ENCODE results near the gene CACNA2D2. TPM values are rescaled to one million over a fixed set of nuclear protein-coding genes. Genes with fewer than 3 reads are reported as not detected.
A peak's percentile ranks its signal among the peaks of the same experiment; 100 is the strongest.

CACNA2D2 gene
- total RNA-seq, 1 donor from 2014 or later: 0.50 TPM

DNA sequence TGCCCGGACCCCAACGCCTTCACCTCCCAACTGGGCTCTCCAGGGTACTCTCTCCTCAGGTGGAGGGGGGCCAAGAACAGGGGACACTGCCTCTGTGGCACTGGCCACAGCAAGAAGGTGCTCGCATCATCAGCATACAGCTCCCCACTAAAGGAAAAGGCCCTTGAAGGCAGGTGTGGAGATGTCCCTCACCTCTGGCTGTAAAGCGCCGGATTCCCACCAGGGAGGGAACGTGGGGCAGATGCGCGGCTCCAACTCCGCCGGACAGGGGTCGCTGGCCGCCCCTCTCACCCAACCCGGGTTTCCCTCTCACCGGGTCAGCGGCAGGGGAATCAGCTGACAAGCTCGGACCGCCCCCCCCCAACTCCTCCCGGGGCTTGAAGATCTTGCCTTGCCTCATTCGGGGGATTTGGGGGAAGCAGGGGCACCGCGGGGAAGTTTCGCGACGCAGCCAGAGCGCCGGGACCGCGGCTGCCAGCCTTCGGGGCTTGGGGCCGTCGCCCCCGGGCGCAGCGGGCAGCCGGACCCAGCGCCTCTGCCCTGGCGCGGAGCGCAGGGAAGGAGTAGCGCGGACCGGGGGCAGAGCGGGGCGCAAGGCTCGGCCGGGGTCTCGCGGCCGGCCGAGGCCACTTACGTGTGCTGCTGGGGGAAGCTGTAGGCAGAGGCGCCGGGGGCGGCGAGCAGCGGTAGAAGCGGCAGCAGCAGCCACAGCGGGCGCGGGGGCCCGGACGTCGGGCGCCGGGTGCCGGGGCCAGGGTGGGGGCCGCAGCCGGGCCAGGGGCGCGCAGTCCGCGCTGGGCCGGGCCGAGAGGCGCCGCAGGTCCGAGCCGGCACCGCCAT, 630 bp downstream of the CACNA2D2 start:
- ATAC-seq: no peak
- no peak for DNase-seq (ENCODE audit: low spot score)

GRCh38 chr3:50502225-50502583, 1.2 kb downstream of the CACNA2D2 start:
- DNase-seq (ENCODE audit: low spot score) (no peak), ATAC-seq (no peak)

DNA sequence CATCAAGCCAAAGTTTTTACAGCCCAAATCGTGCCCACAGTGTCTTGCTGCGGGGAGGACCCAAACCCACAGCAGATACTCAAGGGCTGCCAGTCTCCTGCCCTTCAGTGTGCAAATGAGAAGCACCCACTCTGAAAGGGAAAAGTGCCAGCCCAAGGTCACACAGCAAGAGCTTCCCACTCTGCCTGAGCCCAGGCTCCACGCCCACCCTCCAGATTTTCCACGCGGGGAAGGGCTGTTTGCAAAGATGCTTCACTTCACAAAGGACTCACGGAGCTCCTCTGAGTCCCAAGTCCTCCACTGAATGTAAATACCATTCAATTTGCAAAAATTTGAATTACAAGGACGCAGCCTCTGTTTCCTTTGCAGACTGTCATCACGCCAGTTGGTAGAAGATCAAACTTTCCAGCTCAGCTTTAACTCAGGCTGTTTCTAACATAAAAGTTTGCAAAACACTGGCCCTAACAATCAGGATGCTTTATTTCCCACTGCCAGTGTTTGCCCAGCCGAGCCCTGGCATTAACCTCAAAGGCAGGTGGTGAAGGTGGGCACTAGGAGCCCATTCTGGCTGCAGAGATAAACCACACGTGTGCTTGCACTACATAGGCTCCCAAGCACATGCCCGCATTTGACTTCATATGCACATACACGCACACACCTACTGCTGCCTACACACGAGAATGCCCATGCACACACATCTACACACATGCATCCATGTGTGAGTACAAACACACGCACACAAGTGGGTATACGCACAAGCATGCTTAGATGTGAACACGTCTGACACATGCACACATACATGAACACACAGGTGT, 7.6 kb downstream of the CACNA2D2 start:
- DNase-seq (ENCODE audit: low spot score): no peak
- no peak for ATAC-seq

- ATAC-seq: no peak
- no peak for DNase-seq (ENCODE audit: low spot score)
Observed at GRCh38 chr3:50494126-50494525, 9.3 kb downstream of the CACNA2D2 start.

GRCh38 chr3:50493623-50494022, 9.8 kb downstream of the CACNA2D2 start:
- no peak for ATAC-seq
- no peak for DNase-seq (ENCODE audit: low spot score)

GRCh38 chr3:50493086-50493485, 10.3 kb downstream of the CACNA2D2 start:
- DNase-seq (ENCODE audit: low spot score): no peak
- no peak for ATAC-seq

DNA sequence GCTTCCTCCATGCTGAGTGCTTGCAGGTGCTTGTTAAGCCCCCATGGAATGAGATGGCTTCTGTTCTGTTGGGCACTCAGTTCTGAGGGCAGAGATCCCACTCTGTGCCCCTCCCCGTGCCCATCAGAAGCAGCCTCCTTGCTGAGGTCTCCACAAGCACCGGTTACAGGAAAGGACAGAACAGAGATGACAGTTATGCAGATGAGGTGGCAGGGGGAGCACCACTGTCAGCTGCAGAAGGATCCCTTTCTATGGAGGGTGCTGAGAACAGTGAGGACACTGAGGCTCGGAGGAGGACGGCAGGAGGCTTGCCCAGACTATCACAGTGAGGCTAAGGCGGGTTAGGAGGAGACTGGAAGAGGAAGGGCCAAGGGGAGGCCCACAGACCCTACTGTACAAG, 12.4 kb downstream of the CACNA2D2 start:
- no peak for ATAC-seq
- DNase-seq (ENCODE audit: low spot score): no peak

DNA sequence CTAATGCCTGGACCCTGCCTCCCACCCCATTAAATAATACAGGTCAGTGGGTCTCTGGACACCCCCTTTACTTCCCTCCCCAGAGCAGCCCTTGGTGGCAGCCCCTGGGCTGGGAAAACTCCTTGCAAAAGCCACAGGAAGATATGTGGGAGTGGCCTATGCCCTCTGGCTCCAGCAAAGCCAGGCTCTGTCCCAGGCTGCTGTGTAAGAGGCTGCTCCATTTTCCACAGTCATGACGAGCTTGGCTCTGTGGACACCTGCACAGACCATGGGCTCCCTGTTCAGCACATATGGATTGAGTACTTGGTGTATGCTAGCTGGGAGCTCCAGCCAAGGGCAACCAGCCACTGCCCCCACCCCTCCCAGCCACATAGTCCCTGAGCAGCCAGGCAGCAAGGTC, 13.0 kb downstream of the CACNA2D2 start:
- ATAC-seq: no peak
- DNase-seq (ENCODE audit: low spot score): no peak

GRCh38 chr3:50487181-50487580, 16.3 kb downstream of the CACNA2D2 start:
- ATAC-seq: no peak
- no peak for DNase-seq (ENCODE audit: low spot score)

- DNase-seq (ENCODE audit: low spot score) (no peak), ATAC-seq (no peak)
Observed at GRCh38 chr3:50486219-50486888, 17.1 kb downstream of the CACNA2D2 start.

DNA sequence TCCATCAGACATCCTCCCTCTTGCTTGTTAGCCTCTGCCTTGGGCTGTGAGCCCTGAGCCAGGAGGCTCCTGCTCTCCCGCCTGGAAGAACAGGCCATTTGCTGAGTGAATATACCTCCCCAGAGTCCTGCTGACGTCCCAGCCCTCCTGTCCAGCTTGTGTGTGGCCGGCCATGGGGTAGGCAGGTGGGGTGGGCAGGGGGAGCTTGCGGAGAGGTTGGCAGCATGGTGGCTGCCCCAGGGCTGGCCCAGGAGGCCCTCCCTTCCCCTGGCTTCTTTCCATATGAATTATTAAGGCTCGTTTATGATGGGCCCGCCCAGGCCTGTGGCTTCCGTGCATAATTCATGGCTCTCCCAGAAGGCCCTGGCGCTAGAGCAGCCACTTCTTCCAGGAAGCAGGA, 18.7 kb downstream of the CACNA2D2 start:
- ATAC-seq (no peak), DNase-seq (ENCODE audit: low spot score) (no peak)

- DNase-seq (ENCODE audit: low spot score) (no peak), ATAC-seq (no peak)
Observed at GRCh38 chr3:50483374-50483773, 20.1 kb downstream of the CACNA2D2 start.

- DNase-seq (ENCODE audit: low spot score): no peak
- ATAC-seq: no peak
Observed at GRCh38 chr3:50481992-50482391, 21.4 kb downstream of the CACNA2D2 start.

DNA sequence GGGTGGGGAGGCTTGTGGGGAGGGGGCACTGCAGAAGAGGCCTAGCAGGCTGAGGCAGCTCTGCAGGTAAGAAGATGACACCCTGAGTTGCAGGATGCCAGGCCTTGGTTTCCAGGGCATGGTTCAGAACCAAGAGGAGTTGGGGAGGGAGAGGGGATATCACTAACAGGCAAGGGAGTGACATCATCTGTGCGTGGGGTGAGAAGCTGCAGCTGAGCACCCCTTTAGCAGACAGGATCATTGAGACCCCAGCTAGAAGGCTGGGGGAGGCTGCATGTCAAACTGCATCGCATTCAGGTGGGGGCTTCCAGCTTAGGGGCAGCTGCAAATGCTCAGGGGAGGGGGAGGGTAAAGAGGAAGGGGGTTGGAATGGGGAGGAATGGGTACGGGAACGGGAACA, 23.0 kb downstream of the CACNA2D2 start:
- ATAC-seq: no peak
- DNase-seq (ENCODE audit: low spot score): no peak

- DNase-seq (ENCODE audit: low spot score) (no peak), ATAC-seq (no peak)
Observed at GRCh38 chr3:50479523-50479922, 23.9 kb downstream of the CACNA2D2 start.

DNA sequence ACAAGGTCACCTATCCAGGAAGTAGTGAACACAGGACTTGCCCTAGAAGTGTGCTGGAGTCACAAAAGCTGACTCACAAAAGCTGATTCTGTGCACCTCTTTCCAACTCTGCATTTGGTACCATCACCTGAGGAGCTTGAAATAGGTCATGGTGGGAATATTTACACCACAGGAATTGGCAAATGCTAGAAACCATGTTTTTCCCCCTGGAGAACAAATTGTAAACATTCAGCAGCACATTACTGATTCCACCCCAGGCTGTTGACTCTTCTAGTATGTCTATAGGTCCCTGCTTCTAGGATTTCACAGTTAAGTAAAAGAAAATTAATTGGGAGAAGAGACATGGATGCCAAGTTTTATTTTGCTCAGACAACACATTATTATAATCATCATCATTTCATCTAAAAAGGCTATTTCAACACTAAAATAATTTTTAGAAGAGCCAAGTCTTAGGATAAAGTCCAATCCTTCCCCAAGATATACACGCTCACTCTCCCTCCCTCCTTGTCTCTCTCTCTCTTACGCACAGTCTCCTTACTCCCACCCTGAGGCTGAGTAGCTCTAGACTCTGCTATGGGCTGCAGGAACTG, 24.7 kb downstream of the CACNA2D2 start:
- DNase-seq (ENCODE audit: low spot score) (no peak), ATAC-seq (no peak)

DNA sequence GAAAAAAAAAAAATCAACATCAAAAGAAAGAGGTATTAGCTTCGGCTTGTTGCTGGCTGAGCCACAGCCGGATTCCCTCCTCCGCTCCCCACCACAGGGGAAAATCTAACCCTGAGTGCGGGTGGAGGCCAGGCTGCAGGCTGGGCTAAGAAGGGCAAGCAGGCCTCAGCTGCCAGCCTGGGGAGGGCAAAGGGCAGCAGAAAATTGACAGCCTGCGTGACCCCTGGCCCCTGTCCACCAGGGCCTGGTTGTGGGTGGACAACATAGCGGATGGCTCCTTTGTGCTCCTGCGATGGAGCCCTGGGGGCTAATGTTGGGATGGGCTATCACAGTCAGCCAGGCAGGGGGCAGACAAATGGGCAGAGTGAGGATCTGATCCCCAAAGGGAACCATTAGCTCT, 25.4 kb downstream of the CACNA2D2 start:
- DNase-seq (ENCODE audit: low spot score) (peak; percentile 63), ATAC-seq (peak; percentile 89)

DNA sequence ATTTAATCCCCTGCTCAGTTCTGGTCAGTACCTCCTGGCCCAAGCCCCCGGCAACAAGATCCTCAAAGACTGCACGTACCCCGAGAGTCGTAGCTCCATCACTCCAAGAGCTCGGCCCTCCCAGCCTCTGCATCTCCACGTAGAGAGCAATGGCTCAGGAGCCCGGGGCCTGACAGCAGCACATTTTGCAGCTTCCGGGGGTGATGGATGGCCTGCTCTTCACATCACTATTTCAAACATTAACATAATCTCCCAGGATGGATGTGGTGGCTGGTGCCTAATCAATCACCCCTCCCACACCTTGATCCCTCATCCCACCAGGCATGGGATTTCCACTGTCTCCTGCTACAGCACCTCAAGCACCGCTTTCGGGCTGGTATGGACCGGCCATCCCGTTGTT, 28.1 kb downstream of the CACNA2D2 start:
- ATAC-seq: no peak
- no peak for DNase-seq (ENCODE audit: low spot score)

- DNase-seq (ENCODE audit: low spot score) (no peak), ATAC-seq (no peak)
Observed at GRCh38 chr3:50474717-50475116, 28.7 kb downstream of the CACNA2D2 start.

GRCh38 chr3:50473768-50474167, 29.7 kb downstream of the CACNA2D2 start:
- DNase-seq (ENCODE audit: low spot score) (no peak), ATAC-seq (peak; percentile 62)

GRCh38 chr3:50472958-50473357, 30.5 kb downstream of the CACNA2D2 start:
- DNase-seq (ENCODE audit: low spot score) (no peak), ATAC-seq (no peak)
